PC-9 (cell line): Measurements from ENCODE around the gene CORO1A. TPM values are rescaled to one million over a fixed set of nuclear protein-coding genes. Genes with fewer than 3 reads are reported as not detected.

Experiments used
- BruUV-seq: library from RNA; stranded (reverse); fragments of 400-500 nt; replicated peaks from 2 replicates; lab custom pipeline; 2021; lab: Mats Ljungman, UMichigan
- CTCF ChIA-PET: fragments of 300-600 bp; sonication (Branson Sonifier 250); formaldehyde crosslinking; loops from one replicate; lab custom pipeline; 2022; ENCODE audit warnings: antibody characterized with exemption; lab: Charles Lee
- POLR2A ChIA-PET: fragments of 300-600 bp; sonication (Branson Sonifier 250); formaldehyde crosslinking; loops from one replicate; lab custom pipeline; 2022; ENCODE audit warnings: antibody characterized with exemption; ENCODE audit not compliant: unreplicated experiment; lab: Charles Lee
- DNase-seq, 2 experiments: peaks; one replicate each; pipeline versions ENCODE4 v3.0.0 to v3.0.0-alpha.2; 2015 to 2022; ENCODE audit warnings: mixed read lengths in 1 of 2
- H2AFZ ChIP-seq: fragments of 200-600 bp; sonication (generic); 2 replicates; pipeline ENCODE4 v1.8.1; 2017; ENCODE audit warnings: antibody characterized with exemption
- H3F3A ChIP-seq: fragments of 200-600 bp; sonication (generic); 2 replicates; pipeline ENCODE4 v1.8.1; 2017; ENCODE audit warnings: antibody characterized with exemption, mild to moderate bottlenecking, low read depth; ENCODE audit not compliant: insufficient read depth
- H3K27ac ChIP-seq: fragments of 200-600 bp; sonication (generic); 2 replicates; pipeline ENCODE4 v1.6.1; 2016; ENCODE audit warnings: mixed run types
- H3K27me3 ChIP-seq: fragments of 200-600 bp; sonication (generic); 2 replicates; pipeline ENCODE4 v1.6.1; 2016; ENCODE audit warnings: low read depth, mixed run types; ENCODE audit not compliant: insufficient read depth
- H3K36me3 ChIP-seq: fragments of 200-600 bp; sonication (generic); 2 replicates; pipeline ENCODE4 v1.6.1; 2016; ENCODE audit warnings: low read depth, mixed run types
- H3K4me1 ChIP-seq: fragments of 200-600 bp; sonication (generic); replicated peaks from 2 replicates; pipeline ENCODE4 v1.6.1; 2016; ENCODE audit warnings: mixed run types; ENCODE audit not compliant: insufficient read depth
- H3K4me2 ChIP-seq: fragments of 200-600 bp; sonication (generic); 2 replicates; pipeline ENCODE4 v1.6.1; 2017; ENCODE audit warnings: mixed run types
- H3K4me3 ChIP-seq: fragments of 200-600 bp; sonication (generic); 2 replicates; pipeline ENCODE4 v1.6.1; 2016; ENCODE audit warnings: mixed run types
- H3K79me2 ChIP-seq: fragments of 200-600 bp; sonication (generic); 2 replicates; pipeline ENCODE4 v1.6.1; 2017; ENCODE audit warnings: low read depth, mixed run types
- H3K9me2 ChIP-seq: fragments of 200-600 bp; sonication (generic); 2 replicates; pipeline ENCODE4 v1.8.1; 2017; ENCODE audit warnings: mild to moderate bottlenecking; ENCODE audit not compliant: insufficient read depth
- H3K9me3 ChIP-seq: fragments of 200-600 bp; sonication (generic); 2 replicates; pipeline ENCODE4 v1.8.1; 2016; ENCODE audit warnings: low read depth; ENCODE audit not compliant: insufficient read depth
- H4K20me1 ChIP-seq: fragments of 200-600 bp; sonication (generic); 2 replicates; pipeline ENCODE4 v1.8.1; 2017; ENCODE audit not compliant: insufficient read depth
- CTCF ChIP-seq: fragments of 200-600 bp; sonication (generic); conservative IDR thresholded peaks from 2 replicates; pipeline ENCODE4 v1.6.1; 2017; ENCODE audit warnings: mixed run types, antibody characterized with exemption, mild to moderate bottlenecking, moderate library complexity
- EZH2 ChIP-seq: fragments of 200-600 bp; sonication (generic); IDR thresholded peaks from 2 replicates; pipeline ENCODE4 v1.8.0; 2017; ENCODE audit warnings: antibody characterized with exemption, low read depth
- intact Hi-C: fragments of 100-400 bp; cut with micrococcal nuclease; formaldehyde crosslinking; loops from one replicate; pipeline ENCODE4 v1.10.0; 2022; ENCODE audit not compliant: unreplicated experiment
- total RNA-seq: library from RNA; stranded (reverse); gene quantifications from 2 replicates; pipeline ENCODE4 v1.2.3, GENCODE V29; 2021

CORO1A gene
- total RNA-seq, 1 experiment from 2014 or later, result 7.9 TPM

- ChIA-PET CTCF (interaction anchor here (0.6 kb wide), 2 partner anchors 88 to 221 kb away, joined by 3 to 8 read pairs; no protein-coding TSS in a partner anchor), POLR2A (interaction anchor here (0.7 kb wide), 1 partner anchor 276 kb away, joined by 3 read pairs; no protein-coding TSS in a partner anchor)
- H3K4me2 ChIP-seq, result no peak overlapping the region
- no peaks in the 10 kb centered on the region for H3K27me3 ChIP-seq
- no peaks in the 10 kb centered on the region for H3K9me2 ChIP-seq
- H3K4me3 ChIP-seq, result no peak overlapping the region
- BruUV-seq, result no TSS peak
- no peak for DNase-seq
- H3K36me3 ChIP-seq, result no peaks in the 10 kb centered on the region
- H3K9me3 ChIP-seq, result no peaks in the 10 kb centered on the region
- TF ChIP-seq EZH2 (no peak), CTCF (no peak)
- H2AFZ ChIP-seq, result no peak overlapping the region
- peaks cover 20% of the 10 kb centered on the region; the same call in 1 of the 2 replicates for H3F3A ChIP-seq
- no peak overlapping the region for H3K27ac ChIP-seq
- intact Hi-C loops, result no loop called here
- H3K79me2 ChIP-seq, result no peaks in the 10 kb centered on the region
- H4K20me1 ChIP-seq, result no peaks in the 10 kb centered on the region
- H3K4me1 ChIP-seq, result peaks cover 14% of the 10 kb centered on the region
Measured at GRCh38 chr16:30179931-30180330, 3.5 kb upstream of the CORO1A start.

DNA sequence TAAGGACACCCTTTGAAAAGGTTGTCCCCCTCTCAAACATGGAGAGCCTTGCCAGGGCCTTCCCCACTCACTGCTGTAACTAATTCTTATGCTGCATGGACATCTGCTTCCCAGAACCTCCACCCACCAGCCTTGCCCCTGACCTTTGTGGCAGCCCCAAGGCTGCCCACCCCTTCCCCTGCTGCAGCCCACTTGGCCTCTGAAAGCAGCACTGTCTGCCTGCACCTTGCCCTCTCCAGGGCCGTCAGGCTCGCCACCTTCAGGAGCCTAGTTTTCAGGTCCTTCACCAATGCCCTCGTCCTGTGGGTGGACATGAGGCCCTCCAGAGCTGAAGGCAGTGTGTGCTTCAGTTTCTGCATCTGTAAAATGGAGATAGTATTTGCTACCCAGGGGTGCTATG is 2.7 kb upstream of the CORO1A start:
- DNase-seq, result no peak
- Histone ChIP-seq H3K27ac (no peak overlapping the region), H3K4me3 (no peak overlapping the region), H3K36me3 (no peaks in the 10 kb centered on the region), H3K27me3 (no peaks in the 10 kb centered on the region), H2AFZ (no peak overlapping the region), H3K9me3 (no peaks in the 10 kb centered on the region), H3K4me1 (peaks cover 14% of the 10 kb centered on the region), H3K79me2 (no peaks in the 10 kb centered on the region), H3K4me2 (no peak overlapping the region), H4K20me1 (no peaks in the 10 kb centered on the region), H3K9me2 (no peaks in the 10 kb centered on the region), H3F3A (peaks cover 24% of the 10 kb centered on the region; the same call in 1 of the 2 replicates)
- no TSS peak for BruUV-seq
- intact Hi-C loops, result no loop called here
- ChIA-PET POLR2A (interaction anchor here (0.6 kb wide), 1 partner anchor 238 kb away, joined by 3 read pairs; no protein-coding TSS in a partner anchor), CTCF (interaction anchor here (0.6 kb wide), 1 partner anchor 24 kb away, joined by 4 read pairs; no protein-coding TSS in a partner anchor)
- TF ChIP-seq EZH2 (no peak), CTCF (no peak)

DNA sequence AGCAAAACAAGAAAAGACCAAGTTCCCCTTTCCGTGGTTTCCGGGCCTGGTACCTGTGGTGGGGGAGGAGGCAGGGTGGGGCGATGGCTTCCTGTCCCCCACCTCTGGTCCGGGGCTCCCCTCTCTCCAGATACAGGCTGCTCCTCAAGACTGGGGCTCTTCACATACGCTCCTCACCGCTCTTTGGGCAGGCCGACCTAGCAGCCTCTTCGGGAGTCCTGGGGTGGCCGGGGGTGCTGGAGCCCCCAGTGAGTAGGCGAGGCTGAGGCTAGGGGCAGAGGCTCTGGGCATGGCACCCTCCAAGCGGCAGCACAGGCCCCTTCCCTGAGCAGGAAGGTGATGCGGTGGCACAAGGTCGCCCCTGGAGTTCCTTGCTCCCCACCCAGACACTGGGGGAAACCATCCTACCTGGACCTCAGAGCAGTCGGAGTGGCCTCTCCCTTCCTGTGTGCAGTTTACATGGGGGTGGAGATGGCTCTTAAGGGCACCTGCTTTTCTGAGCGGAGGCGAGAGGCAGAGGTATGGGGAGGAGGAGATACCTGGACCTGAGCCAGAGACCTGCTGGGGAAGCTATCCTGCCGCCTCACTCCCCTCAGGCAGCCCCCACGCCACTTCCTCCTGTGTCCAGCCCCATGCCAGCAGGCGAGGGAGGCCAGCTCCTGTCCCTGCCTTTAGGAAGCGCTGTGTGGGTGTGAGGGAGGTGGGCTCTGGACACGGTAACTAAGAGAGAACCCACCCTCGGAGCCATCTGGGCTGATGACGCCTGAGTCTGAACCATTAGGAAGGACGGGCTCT is 891 bp downstream of the CORO1A start:
- no peaks in the 10 kb centered on the region for H3K9me3 ChIP-seq
- peak overlapping the region; percentile 87; the same call in 1 of the 2 replicates for H3K4me2 ChIP-seq
- peaks cover 24% of the 10 kb centered on the region; the same call in 1 of the 2 replicates for H3F3A ChIP-seq
- peaks cover 8% of the 10 kb centered on the region for H3K4me1 ChIP-seq
- no peaks in the 10 kb centered on the region for H4K20me1 ChIP-seq
- no peak overlapping the region for H3K27ac ChIP-seq
- no peak for DNase-seq
- H3K27me3 ChIP-seq, result no peaks in the 10 kb centered on the region
- no peaks in the 10 kb centered on the region for H3K36me3 ChIP-seq
- no peaks in the 10 kb centered on the region for H3K9me2 ChIP-seq
- H3K4me3 ChIP-seq, result no peak overlapping the region
- ChIA-PET POLR2A (no interaction called here), CTCF (no interaction called here)
- intact Hi-C loops, result no loop called here
- H2AFZ ChIP-seq, result no peak overlapping the region
- BruUV-seq, result no TSS peak
- no peaks in the 10 kb centered on the region for H3K79me2 ChIP-seq
- TF ChIP-seq EZH2 (no peak), CTCF (no peak)
